Activated CD4-positive, alpha-beta memory T cell treated with anti-CD3 and anti-CD28 coated beads for 36 hours (primary cell): ENCODE measurements around the gene SLC37A4. TPM values are rescaled to one million over a fixed set of nuclear protein-coding genes. Genes with fewer than 3 reads are reported as not detected.
"Not testable (repeated sequence)": the region's sequence is repeated elsewhere in the genome, so short reads cannot be mapped to it uniquely, and the experiment has no call there.

ENCODE experiments used
- CTCF ChIA-PET: fragments of 350-600 bp; sonication (Branson Sonifier 250); formaldehyde crosslinking; loops from one replicate; lab custom pipeline; 2021; ENCODE audit warnings: antibody characterized with exemption, inconsistent platforms; lab: Charles Lee
- POLR2A ChIA-PET: fragments of 350-600 bp; sonication (Branson Sonifier 250); formaldehyde crosslinking; loops from one replicate; lab custom pipeline; 2021; ENCODE audit warnings: antibody characterized with exemption; lab: Charles Lee
- DNase-seq: peaks from one replicate; pipeline ENCODE4 v3.0.0-alpha.2; 2020
- H3K27ac Mint-ChIP-seq: one replicate; pipeline ENCODE4 v1.8.0; 2021; ENCODE audit warnings: mixed read lengths
- H3K27me3 Mint-ChIP-seq: one replicate; pipeline ENCODE4 v1.8.0; 2021; ENCODE audit warnings: mixed read lengths
- H3K36me3 Mint-ChIP-seq: one replicate; pipeline ENCODE4 v1.8.0; 2021; ENCODE audit warnings: mixed read lengths
- H3K4me1 Mint-ChIP-seq: one replicate; pipeline ENCODE4 v1.8.0; 2021; ENCODE audit warnings: low read depth, mixed read lengths
- H3K4me3 Mint-ChIP-seq: one replicate; pipeline ENCODE4 v1.8.0; 2021; ENCODE audit warnings: mild to moderate bottlenecking, mixed read lengths
- H3K9me3 Mint-ChIP-seq: one replicate; pipeline ENCODE4 v1.8.0; 2021; ENCODE audit warnings: mixed read lengths
- intact Hi-C: fragments of 100-400 bp; cut with micrococcal nuclease; formaldehyde crosslinking; loops from one replicate; pipeline ENCODE4 v1.15.1; 2023
- total RNA-seq, 2 experiments: library from RNA; stranded (reverse); gene quantifications; one replicate each; pipeline ENCODE4 v1.2.3, GENCODE V29; 2021

The SLC37A4 gene
- total RNA-seq: 10 to 100 TPM; 33.4 to 37.0 TPM

DNA sequence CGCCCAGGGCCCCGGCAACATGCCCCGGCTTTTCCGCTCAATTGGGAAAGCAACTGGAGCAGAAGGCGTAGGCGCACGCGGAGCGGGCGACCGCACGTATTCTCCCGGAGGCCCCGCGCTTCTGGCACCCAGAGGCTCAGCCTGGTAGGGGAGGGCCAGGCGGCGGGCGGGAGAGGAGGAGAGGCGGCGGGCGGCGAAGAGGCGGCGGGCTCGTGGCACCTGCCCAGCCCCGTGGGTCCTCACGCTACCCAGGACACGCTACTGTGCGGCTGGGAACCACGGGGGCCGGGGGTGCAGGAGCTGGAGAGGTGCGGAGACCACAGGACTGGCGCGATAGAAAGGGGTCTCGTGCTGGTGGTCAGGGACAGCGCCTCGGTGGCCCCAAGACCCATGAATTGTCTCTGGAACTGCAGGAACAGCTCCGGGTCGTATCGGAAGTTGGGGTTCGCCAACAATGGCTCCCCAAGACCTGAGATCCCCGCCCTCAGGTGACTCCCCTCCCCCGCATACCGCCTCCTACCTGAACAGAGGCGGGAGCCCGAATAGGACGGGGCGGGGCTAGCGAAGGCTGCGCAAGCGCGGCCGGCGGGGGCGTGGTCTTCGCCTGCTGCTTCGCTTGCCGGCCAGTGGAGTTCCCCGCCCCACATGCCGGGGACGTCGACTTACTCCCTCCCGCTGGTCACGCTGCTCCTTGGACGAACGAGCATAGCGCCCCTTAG is at the start of gene SLC37A4:
Gene SLC37A4 (minus strand): TSS at position 549 of the 719 bp plus-strand sequence.
- intact Hi-C loops: loop anchor here (1.0 to 2.0 kb wide), 3 partner anchors 12 to 70 kb away; partner anchors contain the start of genes CENATAC, DPAGT1, RPS25 and TRAPPC4
- CTCF ChIA-PET: interaction anchor here (0.8 to 2.4 kb wide), 8 partner anchors 10 to 56 kb away, joined by 3 to 8 read pairs (median 4); partner anchors contain the start of genes HMBS, RPS25, TRAPPC4 and VPS11
- POLR2A ChIA-PET: interaction anchor here (0.6 to 3.0 kb wide), 8 partner anchors 11 to 85 kb away, joined by 3 to 17 read pairs (median 4); partner anchors contain the start of genes CENATAC, RPS25 and TRAPPC4
- H3K36me3 Mint-ChIP-seq: peaks cover 11% of the 10 kb centered on the region
- H3K27me3 Mint-ChIP-seq: no peaks in the 10 kb centered on the region
- DNase-seq: peak; percentile 99
- peak within 1 kb of the TSS; percentile 89 for H3K27ac Mint-ChIP-seq
- H3K4me1 Mint-ChIP-seq: peaks cover 18% of the 10 kb centered on the region
- H3K9me3 Mint-ChIP-seq: no peaks in the 10 kb centered on the region
- H3K4me3 Mint-ChIP-seq: peak within 1 kb of the TSS; percentile 82

DNA sequence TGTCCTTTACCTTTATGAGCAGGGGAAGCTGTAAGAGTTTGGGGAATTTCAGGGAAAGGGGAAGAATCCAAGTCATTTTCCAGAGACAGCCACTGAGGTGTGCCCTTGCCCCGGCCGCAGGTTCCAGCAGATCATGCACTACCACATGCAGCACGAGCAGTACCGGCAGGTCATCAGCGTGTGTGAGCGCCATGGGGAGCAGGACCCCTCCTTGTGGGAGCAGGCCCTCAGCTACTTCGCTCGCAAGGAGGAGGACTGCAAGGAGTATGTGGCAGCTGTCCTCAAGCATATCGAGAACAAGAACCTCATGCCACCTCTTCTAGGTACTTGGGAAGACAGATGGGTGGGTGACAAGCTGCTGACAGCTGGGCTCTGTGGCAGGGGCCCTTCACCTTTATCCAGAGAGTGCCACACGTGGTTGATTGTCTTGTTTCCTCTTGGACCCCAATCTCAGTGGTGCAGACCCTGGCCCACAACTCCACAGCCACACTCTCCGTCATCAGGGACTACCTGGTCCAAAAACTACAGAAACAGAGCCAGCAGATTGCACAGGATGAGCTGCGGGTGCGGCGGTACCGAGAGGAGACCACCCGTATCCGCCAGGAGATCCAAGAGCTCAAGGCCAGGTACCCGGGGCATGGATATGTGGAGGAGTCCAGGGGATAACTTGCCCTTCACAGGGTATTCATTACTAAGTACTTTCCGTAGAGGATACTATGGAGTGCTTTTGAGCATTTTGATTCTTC is 48.2 kb upstream of the SLC37A4 start:
- Mint-ChIP-seq H3K4me1 (no peaks in the 10 kb centered on the region), H3K9me3 (no peaks in the 10 kb centered on the region), H3K27me3 (no peaks in the 10 kb centered on the region), H3K27ac (no peak overlapping the region), H3K36me3 (peaks cover 16% of the 10 kb centered on the region), H3K4me3 (no peak overlapping the region)
- DNase-seq: no peak
- ChIA-PET POLR2A (interaction anchor here (0.7 to 1.4 kb wide), 4 partner anchors 11 to 28 kb away, joined by 3 to 5 read pairs (median 4); partner anchors contain the start of genes HYOU1 and VPS11), CTCF (interaction anchor here (0.8 to 1.5 kb wide), 2 partner anchors 42 to 127 kb away, joined by 3 read pairs; partner anchors contain the start of genes CBL and HINFP)
- intact Hi-C loops: no loop called here

DNA sequence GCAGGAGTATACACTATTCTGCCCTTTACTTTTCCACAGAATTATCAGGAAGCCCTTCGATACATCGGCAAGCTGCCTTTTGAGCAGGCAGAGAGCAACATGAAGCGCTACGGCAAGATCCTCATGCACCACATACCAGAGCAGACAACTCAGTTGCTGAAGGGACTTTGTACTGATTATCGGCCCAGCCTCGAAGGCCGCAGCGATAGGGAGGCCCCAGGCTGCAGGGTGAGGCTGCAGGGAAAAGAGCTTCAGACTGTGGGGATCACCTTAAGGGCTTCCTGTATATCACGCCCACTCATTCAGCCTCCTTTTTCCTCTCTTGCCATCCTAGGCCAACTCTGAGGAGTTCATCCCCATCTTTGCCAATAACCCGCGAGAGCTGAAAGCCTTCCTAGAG is 47.2 kb upstream of the SLC37A4 start:
- DNase-seq: no peak
- H3K27ac Mint-ChIP-seq: no peak overlapping the region
- H3K4me1 Mint-ChIP-seq: no peaks in the 10 kb centered on the region
- no peak overlapping the region for H3K4me3 Mint-ChIP-seq
- H3K36me3 Mint-ChIP-seq: peaks cover 23% of the 10 kb centered on the region
- H3K9me3 Mint-ChIP-seq: no peaks in the 10 kb centered on the region
- ChIA-PET CTCF (interaction anchor here (1.5 kb wide), 1 partner anchor 43 kb away, joined by 3 read pairs; the partner anchor contains the start of gene HINFP), POLR2A (interaction anchor here (0.7 to 1.4 kb wide), 4 partner anchors 10 to 62 kb away, joined by 3 to 5 read pairs (median 4); partner anchors contain the start of gene VPS11)
- intact Hi-C loops: no loop called here
- H3K27me3 Mint-ChIP-seq: no peaks in the 10 kb centered on the region

DNA sequence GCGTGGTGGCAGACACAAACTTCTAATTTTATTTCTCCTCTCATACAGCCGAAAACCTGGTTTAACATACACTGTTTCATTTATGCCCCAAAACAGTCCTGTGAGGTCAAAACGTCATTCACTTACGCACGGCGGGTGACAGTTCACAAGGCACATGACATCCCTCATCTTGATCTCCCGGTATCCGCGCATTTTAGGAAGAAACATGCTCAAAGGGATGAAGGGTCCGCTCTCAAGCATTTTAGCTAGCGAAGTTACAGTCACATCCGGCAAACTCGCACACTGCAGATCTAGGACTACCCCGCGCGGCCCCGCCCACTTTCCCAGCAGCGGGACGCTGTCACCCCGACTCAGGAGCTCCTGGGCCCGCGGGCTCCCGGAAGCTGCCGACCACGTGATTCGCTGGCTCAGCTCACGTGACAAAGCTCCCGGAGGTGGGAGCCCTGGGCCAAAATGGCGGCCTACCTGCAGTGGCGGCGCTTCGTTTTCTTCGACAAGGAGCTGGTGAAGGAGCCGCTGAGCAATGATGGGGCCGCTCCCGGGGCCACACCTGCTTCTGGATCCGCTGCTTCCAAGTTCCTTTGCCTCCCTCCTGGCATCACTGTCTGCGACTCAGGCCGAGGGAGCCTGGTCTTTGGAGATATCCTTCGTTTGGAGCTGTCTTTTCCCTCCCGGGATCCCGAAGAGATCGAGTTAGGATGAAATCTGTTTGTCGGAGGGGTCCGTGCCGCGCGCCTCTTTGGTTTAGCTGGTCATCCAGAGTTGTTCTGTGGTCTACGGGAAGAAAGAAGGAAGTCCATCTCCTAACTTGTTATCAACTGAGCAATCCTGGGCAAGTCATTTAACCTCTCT is 36.9 kb upstream of the SLC37A4 start, which contains the start of gene VPS11:
Gene VPS11 (plus strand): TSS at position 448 of the 852 bp plus-strand sequence. CDS start 6 bp downstream, at position 454.
- peaks cover 38% of the 10 kb centered on the region for H3K4me1 Mint-ChIP-seq
- ChIA-PET POLR2A (interaction anchor here (0.6 to 2.7 kb wide), 18 partner anchors 8 to 138 kb away, joined by 3 to 35 read pairs (median 5); partner anchors contain the start of genes C2CD2L, CBL, CENATAC and DPAGT1), CTCF (interaction anchor here (0.6 to 2.3 kb wide), 17 partner anchors 9 to 255 kb away, joined by 3 to 12 read pairs (median 5); partner anchors contain the start of genes HMBS, HYOU1 and SLC37A4)
- H3K4me3 Mint-ChIP-seq: peak within 1 kb of the TSS; percentile 96
- H3K9me3 Mint-ChIP-seq: no peaks in the 10 kb centered on the region
- DNase-seq: peak; percentile 99
- H3K27ac Mint-ChIP-seq: peak within 1 kb of the TSS; percentile 97
- H3K36me3 Mint-ChIP-seq: peaks cover 11% of the 10 kb centered on the region
- no peaks in the 10 kb centered on the region for H3K27me3 Mint-ChIP-seq
- intact Hi-C loops: loop anchor here (1.0 to 5.0 kb wide), 5 partner anchors 10 to 270 kb away; partner anchors contain the start of genes C2CD2L and HYOU1

DNA sequence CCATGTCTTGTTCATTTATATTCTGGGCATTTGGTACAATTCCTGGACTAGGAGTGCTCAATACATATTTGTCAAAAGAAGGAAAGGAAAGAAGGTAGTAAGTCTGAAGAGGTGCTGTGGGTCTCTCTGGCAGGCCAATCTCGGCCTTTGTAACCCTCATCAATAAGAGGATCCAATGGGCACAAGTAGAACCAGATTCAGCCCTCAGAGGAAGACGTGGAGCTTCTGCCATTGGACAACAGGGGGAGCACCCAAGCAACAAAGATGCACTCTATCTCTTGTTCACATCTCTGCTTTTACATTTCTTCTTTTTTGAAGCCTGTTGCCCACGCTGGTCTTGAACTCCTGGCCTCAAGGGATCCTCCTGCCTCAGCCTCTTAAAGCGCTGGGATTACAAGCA is 34.7 kb upstream of the SLC37A4 start:
- no peak overlapping the region for H3K27ac Mint-ChIP-seq
- H3K9me3 Mint-ChIP-seq: no peaks in the 10 kb centered on the region
- POLR2A ChIA-PET: interaction anchor here (0.8 kb wide), 1 partner anchor 41 kb away, joined by 3 read pairs; no protein-coding TSS in a partner anchor
- CTCF ChIA-PET: interaction anchor here (0.6 to 1.3 kb wide), 5 partner anchors 9 to 131 kb away, joined by 3 to 6 read pairs (median 4); no protein-coding TSS in a partner anchor
- H3K4me3 Mint-ChIP-seq: no peak overlapping the region
- no peaks in the 10 kb centered on the region for H3K27me3 Mint-ChIP-seq
- H3K36me3 Mint-ChIP-seq: peaks cover 10% of the 10 kb centered on the region
- H3K4me1 Mint-ChIP-seq: peaks cover 38% of the 10 kb centered on the region
- intact Hi-C loops: loop anchor here (1.0 to 5.0 kb wide), 2 partner anchors 131 to 272 kb away; no protein-coding TSS in a partner anchor
- DNase-seq: peak; percentile 66

DNA sequence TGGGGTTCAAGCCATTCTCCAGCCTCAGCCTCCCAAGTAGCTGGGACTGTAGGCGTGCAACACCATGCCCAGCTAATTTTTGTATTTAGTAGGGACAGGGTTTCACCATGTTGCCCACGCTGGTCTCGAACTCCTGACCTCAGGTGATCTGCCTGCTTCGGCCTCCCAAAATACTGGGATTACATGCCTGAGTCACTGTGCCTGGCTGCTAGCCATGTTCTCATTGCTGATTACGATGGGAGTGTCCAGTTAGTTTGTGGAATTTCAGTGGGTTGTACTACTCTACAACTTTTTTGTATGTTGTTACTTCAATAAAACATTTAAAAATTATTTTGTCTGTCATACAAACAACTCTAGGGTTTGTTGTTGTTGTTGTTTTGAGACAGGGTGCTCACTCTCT is 32.1 kb upstream of the SLC37A4 start:
- H3K4me3 Mint-ChIP-seq: no peak overlapping the region
- CTCF ChIA-PET: no interaction called here
- POLR2A ChIA-PET: interaction anchor here (1.5 kb wide), 1 partner anchor 32 kb away, joined by 5 read pairs; a partner anchor contains a TSS

DNA sequence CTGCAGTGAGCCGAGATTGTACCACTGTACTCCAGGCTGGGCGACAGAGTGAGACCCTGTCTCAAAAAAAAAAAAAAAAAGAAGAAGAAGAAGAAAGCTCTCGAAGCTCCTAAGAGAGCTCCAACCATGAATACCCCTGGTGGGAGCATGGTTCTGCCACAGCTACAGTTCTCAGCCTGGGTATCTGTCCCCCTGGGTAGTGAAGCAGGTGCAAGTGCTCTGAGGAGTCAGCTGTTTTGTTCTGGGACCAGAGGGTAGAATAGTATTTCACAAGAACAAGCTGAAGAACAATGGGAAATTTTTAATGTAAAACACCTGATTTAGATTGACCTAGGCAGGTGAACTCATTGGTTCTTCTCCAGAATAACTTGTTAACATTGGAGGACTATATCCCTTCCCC is 30.6 kb upstream of the SLC37A4 start:
- DNase-seq: no peak
- H3K4me1 Mint-ChIP-seq: peaks cover 32% of the 10 kb centered on the region
- POLR2A ChIA-PET: no interaction called here
- peaks cover 5% of the 10 kb centered on the region for H3K36me3 Mint-ChIP-seq
- H3K27me3 Mint-ChIP-seq: no peaks in the 10 kb centered on the region
- CTCF ChIA-PET: no interaction called here
- H3K9me3 Mint-ChIP-seq: no peaks in the 10 kb centered on the region
- intact Hi-C loops: no loop called here
- H3K27ac Mint-ChIP-seq: no peak overlapping the region
- no peak overlapping the region for H3K4me3 Mint-ChIP-seq

More for the DNA sequence above, 32.1 kb upstream of the SLC37A4 start:
- no peak for DNase-seq
- Mint-ChIP-seq H3K27me3 (no peaks in the 10 kb centered on the region), H3K36me3 (peaks cover 4% of the 10 kb centered on the region), H3K4me1 (peaks cover 36% of the 10 kb centered on the region), H3K27ac (no peak overlapping the region), H3K9me3 (no peaks in the 10 kb centered on the region)
- intact Hi-C loops: no loop called here

DNA sequence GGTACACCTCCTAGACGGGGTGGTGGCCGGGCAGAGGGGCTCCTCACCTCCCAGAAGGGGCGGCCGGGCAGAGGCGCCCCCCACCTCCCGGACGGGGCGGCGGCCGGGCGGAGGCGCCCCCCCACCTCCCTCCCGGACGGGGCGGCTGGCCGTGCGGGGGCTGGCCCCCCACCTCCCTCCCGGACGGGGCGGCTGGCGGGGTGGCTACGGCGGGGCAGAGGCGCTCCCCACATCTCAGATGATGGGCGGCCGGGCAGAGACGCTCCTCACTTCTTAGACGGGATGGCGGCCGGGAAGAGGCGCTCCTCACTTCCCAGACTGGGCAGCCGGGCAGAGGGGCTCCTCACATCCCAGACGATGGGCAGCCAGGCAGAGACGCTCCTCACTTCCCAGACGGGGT is 28.5 kb upstream of the SLC37A4 start:
- peaks cover 33% of the 10 kb centered on the region for H3K4me1 Mint-ChIP-seq
- H3K4me3 Mint-ChIP-seq, H3K9me3 Mint-ChIP-seq, POLR2A ChIA-PET, intact Hi-C loops, CTCF ChIA-PET, H3K27ac Mint-ChIP-seq, H3K27me3 Mint-ChIP-seq, DNase-seq: not testable (repeated sequence)
- peaks cover 15% of the 10 kb centered on the region for H3K36me3 Mint-ChIP-seq

DNA sequence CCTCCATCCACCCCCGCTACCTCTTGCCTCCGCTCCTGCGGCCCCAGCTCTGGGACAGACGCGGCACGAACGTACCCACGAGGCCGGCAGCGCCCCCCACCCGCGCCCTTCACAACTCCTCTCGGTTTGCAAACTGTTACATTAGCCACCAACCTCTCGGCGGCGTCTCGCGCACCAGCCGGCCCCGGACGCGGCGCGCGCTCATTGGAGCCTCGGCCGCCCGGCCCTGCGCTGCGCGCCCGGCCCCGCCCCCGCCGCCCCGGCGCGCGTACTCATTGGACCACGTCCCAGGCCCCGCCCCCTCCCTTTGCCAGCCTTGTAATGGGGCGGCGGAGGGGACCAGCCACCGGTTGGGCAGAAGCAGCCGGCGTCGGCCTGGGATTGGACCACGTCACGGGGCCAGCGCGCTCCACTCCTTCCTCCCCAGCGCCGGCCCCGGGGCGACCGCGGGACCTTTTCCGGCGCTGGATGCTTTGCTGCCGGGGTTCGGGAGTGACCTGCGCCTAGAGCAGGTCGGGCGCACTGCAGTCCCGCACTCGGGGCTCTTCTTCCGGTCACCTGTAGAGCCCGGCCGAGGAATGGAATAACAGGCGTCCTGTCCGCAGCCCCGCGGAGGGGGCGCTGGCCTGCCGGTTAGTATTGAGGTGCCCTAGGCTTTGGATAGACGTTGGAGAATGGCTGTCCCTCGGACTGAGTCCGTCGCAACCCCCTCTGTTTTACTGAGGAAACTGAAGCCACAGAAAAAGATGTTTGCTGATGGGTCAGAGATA is 26.5 kb upstream of the SLC37A4 start, which contains the start of gene HYOU1:
Gene HYOU1 (minus strand): TSS at position 206 of the 770 bp plus-strand sequence. CDS start 1,045 bp downstream, outside the sequence.
- intact Hi-C loops: loop anchor here (1.0 to 2.0 kb wide), 5 partner anchors 10 to 140 kb away; partner anchors contain the start of genes C2CD2L, RPS25, TRAPPC4 and VPS11

More for the DNA sequence above, 26.5 kb upstream of the SLC37A4 start, which contains the start of gene HYOU1:
- Mint-ChIP-seq H3K27ac (peak within 1 kb of the TSS; percentile 94), H3K4me3 (peak within 1 kb of the TSS; percentile 96), H3K27me3 (no peaks in the 10 kb centered on the region), H3K36me3 (peaks cover 33% of the 10 kb centered on the region), H3K4me1 (peaks cover 38% of the 10 kb centered on the region), H3K9me3 (no peaks in the 10 kb centered on the region)
- peak; percentile 99 for DNase-seq
- ChIA-PET POLR2A (interaction anchor here (0.5 to 4.7 kb wide), 10 partner anchors 9 to 50 kb away, joined by 3 to 35 read pairs (median 6); partner anchors contain the start of genes C2CD2L, DPAGT1, HMBS and VPS11), CTCF (interaction anchor here (0.7 to 2.0 kb wide), 10 partner anchors 10 to 283 kb away, joined by 3 to 12 read pairs (median 4); partner anchors contain the start of genes CBL and VPS11)
